H9 (cell line): Measurements from ENCODE around the gene AKAP12. TPM values are rescaled to one million over a fixed set of nuclear protein-coding genes. Genes with fewer than 3 reads are reported as not detected.

Experiments used
- DNase-seq: peaks from one replicate; pipeline ENCODE4 v3.0.0-alpha.2; 2017
- H2AFZ ChIP-seq: one replicate; pipeline ENCODE4 v1.6.1; 2013; ENCODE audit warnings: mild to moderate bottlenecking, low read length, control low read depth, moderate library complexity
- H2AK5ac ChIP-seq: 2 replicates; pipeline ENCODE4 v1.6.1; 2013; ENCODE audit warnings: low read length, control low read depth, mixed read lengths; ENCODE audit not compliant: insufficient read length
- H2BK120ac ChIP-seq: one replicate; pipeline ENCODE4 v1.6.1; 2013; ENCODE audit warnings: low read depth, mild to moderate bottlenecking, low read length, control low read depth, inconsistent platforms; ENCODE audit not compliant: poor library complexity, severe bottlenecking
- H2BK12ac ChIP-seq: 2 replicates; pipeline ENCODE4 v1.6.1; 2013; ENCODE audit warnings: low read length, control low read depth, mixed read lengths, low read depth; ENCODE audit not compliant: insufficient read length
- H2BK15ac ChIP-seq: 2 replicates; pipeline ENCODE4 v1.6.1; 2013; ENCODE audit warnings: low read depth, low read length, control low read depth
- H2BK20ac ChIP-seq: one replicate; pipeline ENCODE4 v1.6.1; 2013; ENCODE audit warnings: low read depth, mild to moderate bottlenecking, low read length, control low read depth, inconsistent platforms; ENCODE audit not compliant: poor library complexity, severe bottlenecking
- H2BK5ac ChIP-seq: 2 replicates; pipeline ENCODE4 v1.6.1; 2013; ENCODE audit warnings: low read length, control low read depth, mixed read lengths; ENCODE audit not compliant: insufficient read length
- H3K14ac ChIP-seq: 2 replicates; pipeline ENCODE4 v1.6.1; 2013; ENCODE audit warnings: low read length, control low read depth; ENCODE audit not compliant: insufficient read depth
- H3K18ac ChIP-seq: 2 replicates; pipeline ENCODE4 v1.6.1; 2013; ENCODE audit warnings: low read depth, mild to moderate bottlenecking, mixed read lengths, low read length, control low read depth; ENCODE audit not compliant: insufficient read length
- H3K23ac ChIP-seq: 2 replicates; pipeline ENCODE4 v1.6.1; 2013; ENCODE audit warnings: low read length, control low read depth, mixed read lengths, low read depth; ENCODE audit not compliant: insufficient read length
- H3K23me2 ChIP-seq: 2 replicates; pipeline ENCODE4 v1.6.1; 2013; ENCODE audit warnings: low read depth, mild to moderate bottlenecking, mixed read lengths, low read length, control low read depth; ENCODE audit not compliant: insufficient read length, poor library complexity, severe bottlenecking
- H3K27ac ChIP-seq: 2 replicates; pipeline ENCODE4 v1.5.1; 2013; ENCODE audit warnings: low read length, control low read depth, mixed read lengths, low read depth; ENCODE audit not compliant: insufficient read length
- H3K27me3 ChIP-seq: 2 replicates; pipeline ENCODE4 v1.6.1; 2013; ENCODE audit warnings: low read length, control low read depth, inconsistent platforms; ENCODE audit not compliant: insufficient read depth
- H3K4ac ChIP-seq: 2 replicates; pipeline ENCODE4 v1.6.1; 2013; ENCODE audit warnings: low read depth, mild to moderate bottlenecking, control low read depth, inconsistent platforms, low read length, moderate library complexity
- H3K4me1 ChIP-seq: 2 replicates; pipeline ENCODE4 v1.6.1; 2013; ENCODE audit warnings: low read length, control low read depth, inconsistent platforms; ENCODE audit not compliant: insufficient read depth
- H3K4me2 ChIP-seq: 2 replicates; pipeline ENCODE4 v1.6.1; 2013; ENCODE audit warnings: low read length, control low read depth, mixed read lengths; ENCODE audit not compliant: insufficient read length, insufficient read depth
- H3K56ac ChIP-seq: 2 replicates; pipeline ENCODE4 v1.6.1; 2013; ENCODE audit warnings: low read depth, mild to moderate bottlenecking, mixed read lengths, low read length, control low read depth; ENCODE audit not compliant: insufficient read length
- H3K79me1 ChIP-seq: 2 replicates; pipeline ENCODE4 v1.6.1; 2013; ENCODE audit warnings: low read depth, mild to moderate bottlenecking, moderate library complexity, low read length, control low read depth, inconsistent platforms; ENCODE audit not compliant: insufficient read depth, poor library complexity, severe bottlenecking
- H3K79me2 ChIP-seq: 2 replicates; pipeline ENCODE4 v1.6.1; 2013; ENCODE audit warnings: low read length, control low read depth, inconsistent platforms; ENCODE audit not compliant: insufficient read depth
- H3K9ac ChIP-seq: 2 replicates; pipeline ENCODE4 v1.6.1; 2013; ENCODE audit warnings: low read length, control low read depth, mixed read lengths; ENCODE audit not compliant: insufficient read length; ENCODE audit errors: extremely low read depth
- H3K9me3 ChIP-seq: one replicate; pipeline ENCODE4 v1.6.1; 2013; ENCODE audit warnings: low read depth, low read length, inconsistent platforms; ENCODE audit not compliant: control insufficient read depth
- H3T11ph ChIP-seq: one replicate; pipeline ENCODE4 v1.6.1; 2013; ENCODE audit warnings: mild to moderate bottlenecking, low read length, control low read depth, inconsistent platforms
- H4K20me1 ChIP-seq: one replicate; pipeline ENCODE4 v1.6.1; 2013; ENCODE audit not compliant: control insufficient read depth, insufficient read length, insufficient read depth
- H4K5ac ChIP-seq: 2 replicates; pipeline ENCODE4 v1.6.1; 2013; ENCODE audit warnings: low read depth, mild to moderate bottlenecking, mixed read lengths, low read length, control low read depth; ENCODE audit not compliant: insufficient read length
- H4K8ac ChIP-seq: replicated peaks from 2 replicates; pipeline ENCODE4 v1.6.1; 2013; ENCODE audit warnings: low read length, control low read depth, mixed read lengths, low read depth; ENCODE audit not compliant: insufficient read length
- H4K91ac ChIP-seq: 2 replicates; pipeline ENCODE4 v1.6.1; 2013; ENCODE audit warnings: low read depth, mild to moderate bottlenecking, moderate library complexity, mixed read lengths, low read length, control low read depth; ENCODE audit not compliant: insufficient read length
- H3K27ac Mint-ChIP-seq, 3 experiments: 2 replicates in 2 of 3; 3 replicates in 1 of 3; pipeline ENCODE4 v1.8.0; 2020 to 2021; ENCODE audit warnings: mixed read lengths in 3 of 3, mild to moderate bottlenecking in 1 of 3, moderate library complexity in 1 of 3
- H3K27me3 Mint-ChIP-seq: 2 replicates; pipeline ENCODE4 v1.8.0; 2021; ENCODE audit warnings: low read depth, mild to moderate bottlenecking, moderate library complexity, mixed read lengths
- H3K36me3 Mint-ChIP-seq, 3 experiments: 2 replicates in 2 of 3; 3 replicates in 1 of 3; pipeline ENCODE4 v1.8.0; 2020 to 2021; ENCODE audit warnings: low read depth in 3 of 3, mixed read lengths in 3 of 3; ENCODE audit not compliant: insufficient read depth in 1 of 3
- H3K4me1 Mint-ChIP-seq, 2 experiments: 2 replicates each; pipeline ENCODE4 v1.8.0; 2020; ENCODE audit warnings: mixed read lengths in 2 of 2
- H3K4me3 Mint-ChIP-seq, 2 experiments: 2 replicates in 1 of 2; 3 replicates in 1 of 2; pipeline ENCODE4 v1.8.0; 2020 to 2021; ENCODE audit warnings: mild to moderate bottlenecking in 2 of 2, mixed read lengths in 2 of 2, moderate library complexity in 1 of 2
- H3K9me3 Mint-ChIP-seq, 2 experiments: 2 replicates in 1 of 2; 3 replicates in 1 of 2; pipeline ENCODE4 v1.8.0; 2020; ENCODE audit warnings: mild to moderate bottlenecking in 2 of 2, mixed read lengths in 2 of 2, moderate library complexity in 1 of 2
- CTCF ChIP-seq: fragments of 200-600 bp; sonication (generic); conservative IDR thresholded peaks from 3 replicates; pipeline ENCODE4 v1.8.0; 2021; ENCODE audit warnings: antibody characterized with exemption, mild to moderate bottlenecking
- WGBS: extraction: QIAGEN DNeasy Blood & Tissue Kit; methylation state at CpG from one replicate; pipeline ENCODE4 v1.1.7; 2013; ENCODE audit warnings: missing lambda C conversion rate, low lambda C conversion rate, mixed read lengths; ENCODE audit not compliant: insufficient read length; ENCODE audit errors: extremely low coverage; 5-methylcytosine and 5-hydroxymethylcytosine counted together
- total RNA-seq: library from RNA; stranded (reverse); gene quantifications from 2 replicates; pipeline ENCODE4 v1.2.1, GENCODE V29; 2021

Gene AKAP12
- total RNA-seq, 1 experiment from 2014 or later = 52.3 TPM

- Histone ChIP-seq H4K5ac (no peak overlapping the region), H3K14ac (no peak overlapping the region)
Measured at GRCh38 chr6:151243481-151243880, 3.7 kb downstream of the AKAP12 start.

More at GRCh38 chr6:151243481-151243880, 3.7 kb downstream of the AKAP12 start:
- Histone ChIP-seq H3K4me2 (no peak overlapping the region), H4K8ac (no peak overlapping the region), H3T11ph (no peak overlapping the region), H3K56ac (no peak overlapping the region), H3K27ac (no peak overlapping the region), H2BK20ac (no peak overlapping the region), H2AFZ (no peak overlapping the region), H3K79me2 (peaks cover 9% of the 10 kb centered on the region; the same call in 1 of the 2 replicates), H3K79me1 (no peaks in the 10 kb centered on the region), H3K4me1 (no peaks in the 10 kb centered on the region; the same call in 1 of the 2 replicates), H3K23me2 (peaks cover 18% of the 10 kb centered on the region), H2BK12ac (no peak overlapping the region), H2AK5ac (no peak overlapping the region), H3K4ac (no peak overlapping the region), H2BK5ac (no peak overlapping the region), H3K9me3 (no peaks in the 10 kb centered on the region), H4K20me1 (no peaks in the 10 kb centered on the region), H3K18ac (no peak overlapping the region), H2BK15ac (no peak overlapping the region), H3K9ac (no peak overlapping the region), H2BK120ac (no peak overlapping the region), H3K23ac (no peak overlapping the region), H3K27me3 (no peaks in the 10 kb centered on the region), H4K91ac (no peak overlapping the region)
- Mint-ChIP-seq H3K9me3 (no peaks in the 10 kb centered on the region), H3K27me3 (peaks cover 16% of the 10 kb centered on the region), H3K27ac (no peak overlapping the region), H3K36me3 (peaks cover 0 to 1% (median 0%) of the 10 kb centered on the region in 3 experiments; a peak in 5 of 7 replicates), H3K4me3 (no peak overlapping the region), H3K4me1 (peaks cover 26 to 33% of the 10 kb centered on the region in 2 experiments)
- WGBS = no CpG with 5 or more reads among the region's 5 CpGs
- no peak for DNase-seq
- no peak for TF ChIP-seq CTCF
